AG08396 (cell line): ENCODE data around the gene SMIM23.
"Not testable (repeated sequence)": the region's sequence is repeated elsewhere in the genome, so short reads cannot be mapped to it uniquely, and the experiment has no call there.

ENCODE experiments used
- DNase-seq: peaks from one replicate; pipeline ENCODE4 v3.0.0; 2012; ENCODE audit warnings: low spot score, mixed read lengths

SMIM23 gene

DNA sequence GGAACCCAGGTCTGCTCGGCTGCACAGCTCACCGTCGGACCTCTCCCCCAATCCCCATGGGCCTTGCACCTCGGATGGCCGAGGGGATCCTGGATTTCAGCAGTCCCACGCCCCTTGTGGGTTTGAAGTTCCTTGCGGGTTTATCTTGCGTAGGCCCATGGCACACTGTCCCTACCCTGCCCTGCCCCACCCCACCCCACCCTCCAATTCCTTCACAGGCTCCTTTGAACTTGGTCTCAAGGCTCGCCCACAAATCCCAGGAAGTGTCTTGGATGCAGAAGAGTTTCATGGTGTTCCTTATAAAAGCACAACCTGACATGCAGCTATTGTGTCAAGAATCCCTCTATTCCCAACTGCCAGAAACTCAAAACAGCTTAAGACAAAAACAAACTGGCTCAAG lies 11.2 kb upstream of the SMIM23 start:
- DNase-seq = no peak

DNA sequence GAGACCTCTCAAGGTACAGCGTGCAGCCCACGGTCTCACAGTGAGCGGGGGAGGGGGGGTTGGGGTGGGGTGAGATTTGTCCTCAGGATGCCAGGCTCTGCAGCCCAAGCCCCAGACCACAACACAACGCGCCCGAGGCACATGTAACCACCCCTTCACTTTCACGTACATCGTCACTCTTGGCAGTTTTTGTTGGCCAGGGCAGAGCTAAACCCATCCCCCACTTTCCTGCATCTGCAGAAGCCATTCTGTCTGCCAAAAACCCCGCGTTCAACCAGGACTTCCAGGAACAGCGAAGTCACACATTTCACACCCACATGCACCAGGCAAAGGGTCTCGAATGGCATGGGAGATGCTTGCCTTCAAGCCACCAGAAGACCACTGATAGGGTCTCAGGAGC lies 9.4 kb upstream of the SMIM23 start:
- DNase-seq = no peak

DNA sequence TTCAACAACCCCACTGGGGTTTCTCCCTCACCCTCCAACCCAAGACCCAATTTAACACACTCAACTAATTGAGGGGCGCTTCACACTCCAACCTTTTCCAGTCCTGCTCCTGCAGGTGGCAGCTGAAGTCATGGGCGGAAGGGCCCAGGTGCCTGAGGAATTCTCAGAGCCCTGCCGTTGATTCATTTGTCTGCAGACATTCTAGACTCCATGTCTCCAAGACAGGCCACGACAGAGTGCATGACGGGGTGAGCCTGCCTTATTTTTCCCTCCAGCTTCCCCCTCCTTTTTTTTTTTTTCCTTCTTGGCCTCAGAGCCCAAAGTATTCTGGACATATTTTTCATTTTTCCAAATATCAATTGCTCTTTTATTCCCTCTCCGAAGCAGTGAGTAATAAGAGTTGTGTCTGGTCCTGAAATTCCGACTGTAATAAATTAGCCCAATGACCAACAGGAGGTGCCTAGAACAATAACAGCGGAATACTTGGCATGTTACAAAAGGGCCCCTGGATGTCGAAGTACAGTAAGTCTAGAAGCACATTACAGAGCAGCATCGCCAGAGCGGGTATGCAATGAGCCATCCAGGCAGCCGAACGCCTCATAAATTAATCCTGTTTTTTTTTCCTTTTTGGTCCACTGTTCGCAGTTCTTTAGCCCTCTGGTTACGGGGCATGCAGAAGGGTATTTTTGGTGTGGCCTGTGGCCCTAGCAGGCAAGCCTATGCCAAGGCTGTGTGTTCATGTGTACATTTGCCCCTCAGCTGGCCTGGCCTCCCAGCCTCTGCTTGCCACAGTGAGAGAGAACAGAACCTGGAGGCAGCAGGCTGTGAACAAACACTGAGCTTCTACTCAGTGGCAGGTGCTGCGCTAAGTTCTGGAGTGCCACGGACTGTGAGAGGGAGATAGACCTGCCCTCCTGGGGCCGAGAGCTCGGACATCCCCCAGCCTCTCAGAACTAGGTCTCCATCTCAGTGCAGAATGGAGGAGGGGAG lies 8.6 kb upstream of the SMIM23 start:
- DNase-seq = peak; percentile 28

DNA sequence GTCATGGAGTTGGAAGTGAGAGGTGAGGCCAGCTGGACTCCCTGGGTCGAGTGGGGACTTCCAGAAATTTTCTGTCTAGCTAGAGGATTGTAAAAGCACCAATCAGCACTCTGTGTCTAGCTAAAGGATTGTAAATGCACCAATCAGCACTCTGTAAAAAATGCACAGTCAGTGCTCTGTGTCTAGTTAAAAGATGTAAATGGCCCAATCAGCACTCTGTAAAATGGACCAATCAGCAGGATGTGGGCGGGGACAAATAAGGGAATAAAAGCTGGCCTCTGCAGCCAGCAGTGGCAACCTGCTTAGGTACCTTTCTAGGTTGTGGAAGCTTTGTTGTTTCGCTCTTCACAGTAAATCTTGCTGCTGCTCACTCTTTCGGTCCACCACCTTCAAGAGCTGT lies 3.9 kb upstream of the SMIM23 start:
- not testable (repeated sequence) for DNase-seq

DNA sequence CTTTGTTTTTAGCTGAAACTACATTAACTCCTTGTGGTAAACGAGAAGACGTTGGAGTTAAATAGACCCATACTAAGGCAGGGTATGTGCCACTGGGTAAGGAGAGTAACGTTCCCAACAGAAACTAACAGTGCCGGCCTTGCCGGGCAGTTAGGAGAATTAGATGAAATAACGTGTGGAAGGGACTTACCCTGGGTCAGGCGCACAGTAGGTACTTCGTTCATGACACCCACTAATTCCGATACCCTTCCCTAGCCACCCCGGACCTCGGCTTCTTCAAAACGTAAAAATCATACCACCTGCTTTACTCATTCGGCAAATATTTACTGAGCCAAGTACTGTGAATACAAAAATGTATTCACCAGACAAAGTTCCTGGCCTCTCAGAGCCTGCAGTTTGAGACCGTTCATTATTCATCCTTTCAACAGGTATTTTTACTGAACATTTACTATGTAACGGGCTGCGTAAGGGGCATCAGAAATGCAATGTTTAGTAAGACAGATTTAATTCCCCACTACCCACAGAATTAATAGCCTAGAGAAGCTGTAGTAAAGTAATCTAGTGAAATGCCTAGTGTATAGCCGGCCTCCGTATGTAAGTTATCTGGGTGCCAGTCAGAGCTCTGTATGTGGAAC lies 3.2 kb upstream of the SMIM23 start:
- no peak for DNase-seq

DNA sequence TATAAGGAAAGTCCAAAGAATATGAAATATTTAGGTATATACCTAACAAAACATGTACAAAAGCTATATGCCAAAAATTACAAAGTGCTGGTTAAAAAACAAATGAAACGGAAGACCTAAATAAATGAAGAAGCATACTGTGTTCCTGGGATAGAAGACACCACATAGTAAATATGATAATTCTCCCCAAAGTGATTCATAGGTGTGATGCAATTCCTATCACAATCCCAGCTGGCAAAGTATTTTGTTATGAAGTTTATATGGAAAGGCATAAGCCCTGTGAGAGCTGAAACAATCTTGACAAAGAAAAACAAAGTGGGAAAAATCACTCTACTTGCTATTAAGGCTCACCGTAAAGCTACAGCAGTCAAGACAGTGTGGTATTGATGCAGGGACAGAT lies 2.6 kb upstream of the SMIM23 start:
- no peak for DNase-seq

DNA sequence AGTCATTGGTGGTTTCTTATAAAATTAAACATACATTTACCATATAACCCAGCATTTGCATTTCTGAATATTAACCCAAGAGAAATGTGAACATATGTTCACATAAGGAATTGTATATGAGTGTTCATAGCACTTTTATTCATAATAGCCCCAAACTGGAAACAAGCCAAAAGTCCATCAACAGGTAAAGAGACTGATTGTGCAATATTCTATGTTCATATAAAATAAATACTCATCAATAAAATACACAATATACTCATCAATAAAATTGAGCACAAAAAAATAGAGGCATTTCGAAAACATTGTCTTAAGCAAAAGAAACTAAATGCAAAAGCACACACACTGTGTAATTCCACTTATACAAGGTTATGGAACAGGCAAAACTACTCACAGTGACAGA lies 3.7 kb downstream of the SMIM23 start:
- DNase-seq = no peak

DNA sequence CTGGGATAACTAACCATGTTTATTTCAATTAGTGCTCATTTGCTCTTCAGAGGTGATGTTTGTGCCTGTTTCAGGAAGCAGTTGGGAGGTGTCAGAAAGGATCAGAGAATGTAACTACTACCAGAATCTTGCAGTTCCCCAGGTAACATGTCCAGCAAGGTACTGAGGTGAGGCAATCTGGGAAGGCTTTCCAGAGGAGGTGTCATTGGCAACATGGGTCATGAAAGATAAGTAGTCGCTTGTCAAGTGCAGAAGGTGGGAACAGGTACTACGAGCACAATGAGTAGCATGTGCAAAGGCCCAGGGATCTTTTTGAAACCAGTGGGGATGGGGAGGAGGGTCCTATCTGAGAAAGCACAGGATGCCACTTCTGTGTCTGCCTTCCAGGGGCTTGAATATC lies 4.8 kb downstream of the SMIM23 start:
- DNase-seq = no peak

DNA sequence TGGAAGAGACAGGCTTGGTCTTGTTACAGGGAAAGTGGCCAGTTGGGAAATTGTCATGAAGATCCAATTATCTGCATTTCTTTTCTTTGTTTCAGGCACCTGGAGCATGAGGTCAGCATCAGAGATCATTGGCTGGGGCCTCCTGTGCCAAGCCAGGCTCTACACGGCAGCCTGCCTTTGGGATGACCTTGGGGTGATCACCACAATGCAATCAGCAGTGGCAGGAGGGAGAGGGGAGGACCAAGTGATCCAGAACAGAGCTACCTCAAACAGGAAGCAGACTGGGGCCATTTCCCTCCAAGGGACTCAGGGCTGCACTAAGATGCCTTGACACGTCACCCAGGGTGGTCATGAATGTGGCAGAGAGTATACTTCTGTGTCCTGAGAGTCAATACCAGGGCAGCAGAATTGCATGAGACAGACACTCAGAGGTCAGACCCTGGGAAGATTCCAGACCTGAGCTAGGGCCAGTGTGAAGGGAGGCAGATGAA lies 8.9 kb downstream of the SMIM23 start:
- no peak for DNase-seq

DNA sequence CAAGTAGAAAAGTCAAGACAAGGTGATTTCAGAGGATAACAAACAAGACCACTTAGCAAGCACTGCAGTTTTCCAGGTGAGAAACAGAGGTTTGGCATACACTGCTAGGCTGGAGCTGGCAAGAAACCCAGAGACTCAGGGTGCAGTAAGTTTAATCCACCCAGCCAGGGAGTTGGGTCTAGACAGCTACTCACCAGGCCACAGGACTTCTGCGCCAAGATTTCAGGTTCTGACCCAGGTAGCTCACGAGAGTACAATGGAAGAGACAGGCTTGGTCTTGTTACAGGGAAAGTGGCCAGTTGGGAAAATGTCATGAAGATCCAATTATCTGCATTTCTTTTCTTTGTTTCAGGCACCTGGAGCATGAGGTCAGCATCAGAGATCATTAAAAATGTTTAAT lies 9.8 kb downstream of the SMIM23 start:
- no peak for DNase-seq

DNA sequence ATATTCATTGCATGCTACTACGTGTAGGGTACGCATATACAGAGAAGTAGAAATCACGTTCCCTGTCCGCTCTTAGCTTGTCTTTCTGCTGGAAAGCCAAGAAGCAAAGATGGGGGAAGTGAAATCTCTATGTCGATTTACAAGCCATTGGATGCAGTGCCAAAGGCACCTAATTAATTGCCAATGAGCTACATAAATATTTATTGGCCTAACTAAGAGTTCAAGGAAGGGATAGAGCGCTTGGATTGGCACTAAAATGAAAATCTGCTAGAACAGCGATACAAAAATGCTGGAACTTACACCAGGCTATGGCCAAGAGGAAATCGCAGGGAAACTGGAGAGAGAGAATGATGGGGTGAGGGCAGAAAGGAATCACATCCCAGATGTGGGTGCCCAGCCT lies 10.8 kb downstream of the SMIM23 start:
- no peak for DNase-seq

DNA sequence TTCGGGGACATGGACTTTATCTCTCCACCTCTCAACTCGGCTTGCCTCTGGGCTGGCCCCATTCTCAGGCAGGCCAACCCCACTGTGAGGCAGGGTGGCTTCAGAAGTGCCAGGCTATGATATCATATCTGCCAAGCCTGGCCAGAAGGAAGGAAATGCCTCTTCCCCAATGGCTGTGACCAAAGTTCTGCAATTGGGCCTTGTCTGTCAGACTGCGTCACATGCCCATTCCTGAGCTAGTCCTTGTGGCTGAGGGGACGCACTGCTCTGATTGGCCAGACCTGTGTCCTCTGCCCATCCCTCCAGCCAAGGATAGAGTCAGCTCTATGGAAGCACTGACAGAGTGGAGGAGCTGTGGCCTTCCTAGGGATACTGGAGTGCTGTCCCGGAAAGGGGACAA lies 11.9 kb downstream of the SMIM23 start:
- DNase-seq = no peak

DNA sequence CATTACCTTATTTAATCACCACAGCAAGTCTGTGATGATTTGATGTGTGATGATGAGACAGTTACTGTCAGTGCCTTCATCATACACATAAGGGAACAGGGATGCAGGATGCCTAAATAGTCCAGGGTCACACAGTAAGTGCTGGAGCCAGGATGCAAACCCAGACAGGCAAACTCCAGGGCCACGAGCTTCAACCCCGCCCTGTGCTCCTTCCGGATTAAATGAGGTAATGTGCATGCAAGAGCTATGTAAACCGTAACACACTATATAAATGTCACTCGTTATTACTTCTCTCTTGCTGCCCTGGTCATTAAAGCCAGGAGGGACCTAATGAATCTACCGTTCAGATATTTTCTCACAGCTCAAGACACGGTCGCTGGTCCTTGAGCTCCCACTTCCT lies 12.8 kb downstream of the SMIM23 start:
- no peak for DNase-seq

DNA sequence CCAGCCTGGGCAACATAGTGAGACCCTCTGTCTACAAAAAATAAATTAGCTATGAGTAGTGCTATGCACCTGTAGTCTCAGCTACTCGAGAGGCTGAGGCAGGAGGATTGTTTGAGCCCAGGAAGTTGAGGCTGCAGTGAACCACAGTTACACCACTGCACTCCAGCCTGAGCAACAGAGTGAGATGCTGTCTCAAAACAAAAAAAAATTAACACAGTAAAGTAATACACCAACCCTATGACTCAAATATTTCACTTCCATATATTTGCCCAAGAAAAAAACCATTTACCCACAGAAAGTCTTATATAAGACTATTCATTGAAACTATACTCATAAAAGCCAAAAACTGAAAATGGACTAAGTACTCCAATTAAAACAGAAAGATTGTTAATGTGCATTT lies 16.2 kb downstream of the SMIM23 start:
- DNase-seq = no peak

DNA sequence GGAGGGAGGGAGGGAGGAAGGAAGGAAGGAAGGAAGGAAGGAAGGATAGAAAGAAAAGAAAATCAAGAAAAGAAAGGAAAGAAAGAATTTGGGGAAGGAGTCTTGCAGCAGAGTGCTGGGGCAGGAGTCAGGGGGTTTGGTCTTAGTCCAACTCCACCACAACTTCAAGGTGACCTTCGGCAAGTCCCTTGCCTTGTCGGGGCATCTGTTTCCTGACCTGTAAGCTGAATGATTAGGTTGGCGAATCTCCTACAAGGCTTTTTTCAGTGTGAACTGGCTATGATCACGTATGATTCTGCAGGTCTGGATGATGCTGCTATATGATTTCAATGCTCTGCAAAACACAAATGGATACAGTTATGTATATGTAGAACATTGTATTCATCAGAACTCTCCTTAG lies 20.1 kb downstream of the SMIM23 start:
- DNase-seq = no peak

DNA sequence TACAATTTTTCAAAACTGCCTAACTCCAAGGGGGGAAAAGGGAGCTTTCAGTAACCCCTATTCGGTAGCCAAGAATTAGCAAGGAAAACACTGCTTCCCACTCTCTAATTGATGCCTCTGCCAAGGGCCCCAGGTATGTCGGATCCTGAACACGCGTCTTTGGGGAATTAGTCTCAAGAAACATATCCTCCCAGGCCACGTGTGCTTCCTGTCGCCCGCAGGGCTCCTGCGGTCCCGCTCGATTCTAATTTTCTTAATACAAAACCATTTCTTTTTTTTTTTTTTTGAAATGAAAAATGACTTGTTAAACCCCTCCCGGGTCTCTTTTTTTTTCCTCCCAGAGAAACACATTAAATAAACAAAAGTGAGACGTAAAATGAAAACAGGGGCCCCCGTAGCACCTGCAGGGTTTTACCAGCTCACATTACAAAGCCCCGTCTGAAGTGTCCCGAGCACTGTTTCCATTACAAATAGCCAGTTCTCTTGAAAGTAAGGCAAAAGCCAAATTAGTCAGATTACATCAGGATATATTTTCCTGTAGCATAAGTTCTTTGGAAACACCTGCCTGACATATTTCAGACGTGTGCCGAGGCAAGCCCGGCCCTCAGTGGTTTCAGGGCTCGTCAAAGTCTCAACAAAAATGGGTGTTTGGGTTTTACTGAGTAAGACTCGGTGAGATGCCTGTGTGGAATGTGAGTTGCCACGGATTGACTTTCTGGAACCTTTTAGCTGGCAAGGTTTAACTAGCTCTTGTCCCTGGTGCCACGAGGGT lies 21.5 kb downstream of the SMIM23 start:
- peak; percentile 31 for DNase-seq

DNA sequence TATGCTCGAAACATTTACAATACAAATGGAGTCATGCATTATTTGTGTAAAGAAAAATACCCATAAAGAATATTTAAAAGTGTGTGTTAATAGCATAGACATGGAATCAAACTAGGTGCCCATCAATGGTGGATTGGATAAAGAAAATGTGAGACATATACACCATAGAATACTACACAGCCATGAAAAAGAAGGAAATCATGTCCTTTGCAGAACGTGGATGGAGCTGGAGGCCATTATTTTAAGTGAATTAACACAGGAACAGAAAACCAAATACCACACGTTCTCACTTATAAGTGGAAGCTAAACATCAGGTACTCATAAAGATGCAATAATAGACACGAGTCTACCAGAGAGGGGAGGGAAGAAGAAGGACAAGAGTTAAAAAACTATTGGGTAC lies 22.8 kb downstream of the SMIM23 start:
- DNase-seq = no peak

DNA sequence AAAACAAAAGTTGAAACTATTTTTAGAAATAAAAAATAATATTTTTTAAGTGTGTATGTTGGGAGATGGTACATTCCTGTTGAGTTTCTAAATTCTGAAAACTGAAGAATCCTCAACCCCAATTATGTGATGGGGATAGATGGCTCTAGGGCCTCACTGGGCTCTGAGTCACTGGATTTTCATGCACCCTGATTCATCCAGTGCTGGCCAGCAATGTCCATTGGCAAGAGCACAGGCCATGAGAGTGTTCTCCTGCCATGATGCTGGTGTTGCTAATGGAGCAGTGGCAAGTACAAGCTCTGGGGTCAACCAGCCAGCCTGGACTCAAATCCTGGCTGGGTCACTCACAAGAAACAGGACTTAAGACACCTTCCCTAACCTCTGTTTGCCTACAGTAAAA lies 23.3 kb downstream of the SMIM23 start:
- peak; percentile 73 for DNase-seq

DNA sequence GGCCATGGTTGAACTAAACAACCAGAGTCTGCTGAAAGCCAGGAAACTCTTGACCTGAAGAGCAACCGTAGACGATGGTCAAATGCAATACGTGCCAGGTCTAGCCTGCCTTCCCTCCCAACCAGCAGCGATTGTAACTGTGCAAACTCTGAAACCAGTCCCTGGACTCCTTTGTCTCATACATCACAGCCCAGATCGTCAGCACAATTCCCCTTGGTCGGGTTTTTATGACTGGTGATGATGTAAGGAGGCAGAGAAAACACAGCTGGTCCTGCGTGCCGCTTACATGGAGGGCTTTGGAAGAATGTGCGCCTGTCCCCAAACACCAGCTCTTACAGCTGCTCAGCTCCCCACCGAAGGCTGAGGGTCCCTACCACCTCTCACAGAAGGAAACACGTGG lies 24.6 kb downstream of the SMIM23 start:
- DNase-seq = no peak

DNA sequence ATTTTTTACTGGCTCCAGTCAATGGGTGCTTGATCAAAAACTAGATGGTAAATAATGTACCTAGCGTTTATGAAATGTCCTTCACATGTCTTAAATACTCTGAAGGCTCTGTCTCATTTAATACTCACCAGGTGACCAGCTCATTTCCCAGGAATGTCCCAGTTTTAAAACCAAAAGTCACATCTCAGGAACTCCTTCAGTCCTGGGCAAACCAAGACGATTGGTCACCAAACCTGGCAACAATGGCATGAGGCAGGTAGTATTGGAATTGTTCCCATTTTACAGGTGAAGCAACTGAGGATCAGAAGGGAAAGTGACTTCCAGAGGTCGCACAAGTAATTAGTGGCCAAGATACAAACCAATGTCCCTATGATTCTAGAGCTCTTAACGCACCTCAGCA lies 27.7 kb downstream of the SMIM23 start:
- DNase-seq = no peak

DNA sequence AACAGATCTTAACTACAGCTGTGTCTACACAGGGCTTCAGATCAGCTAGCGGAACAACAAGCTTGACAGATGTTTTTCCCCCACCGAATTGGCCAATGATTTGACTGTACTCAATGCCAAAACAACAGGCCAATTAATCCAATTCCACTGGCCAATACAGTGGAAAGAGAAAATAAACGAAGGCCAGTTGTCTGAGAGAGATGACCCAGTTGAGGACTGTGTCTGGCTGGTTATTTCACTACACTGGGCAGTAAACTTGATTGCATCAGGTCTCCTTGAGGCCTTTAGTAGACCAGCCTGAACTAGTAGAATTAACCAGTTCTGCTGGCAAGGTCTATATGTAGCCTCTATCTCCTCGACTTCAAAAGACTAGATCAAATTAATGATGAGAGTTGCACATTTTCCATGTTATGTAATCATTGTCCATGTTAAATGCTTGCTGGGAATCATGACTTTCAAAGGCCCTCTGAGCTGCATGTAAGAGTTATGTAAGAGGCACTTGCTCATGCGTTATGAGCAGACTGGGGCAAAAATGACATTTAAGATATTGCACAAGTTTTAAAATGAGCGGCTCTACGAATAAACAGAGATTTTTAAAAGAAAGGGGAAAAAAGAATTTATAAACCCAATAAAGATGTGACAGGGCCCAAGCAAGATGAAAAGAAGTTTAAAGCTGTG lies 28.3 kb downstream of the SMIM23 start:
- no peak for DNase-seq

DNA sequence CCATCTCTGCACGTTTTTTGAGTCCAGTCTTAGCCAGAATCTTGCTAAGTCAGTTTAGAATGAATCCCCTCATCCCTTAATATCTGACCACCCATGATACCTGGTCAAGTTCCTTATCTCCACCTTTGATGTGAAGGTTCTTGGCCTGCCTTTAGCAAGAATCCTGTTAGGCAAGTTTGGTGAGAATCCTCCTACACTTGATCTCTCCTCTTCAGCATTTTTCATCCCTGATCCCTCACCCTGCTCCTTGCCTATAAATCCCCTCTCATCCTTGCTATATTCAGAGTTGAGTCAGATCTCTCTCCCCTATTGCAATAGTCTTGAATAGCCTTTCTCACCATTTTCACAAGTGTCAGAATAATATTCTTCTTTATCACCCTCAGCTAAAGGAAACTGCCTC lies 31.0 kb downstream of the SMIM23 start:
- no peak for DNase-seq
